ENCODE results near the gene CFL2. TPM values are rescaled to one million over a fixed set of nuclear protein-coding genes. Genes with fewer than 3 reads are reported as not detected.
A peak's percentile ranks its signal among the peaks of the same experiment; 100 is the strongest.

Gene CFL2
- polyA plus RNA-seq, 1 donor from 2014 or later: 9.3 TPM

DNA sequence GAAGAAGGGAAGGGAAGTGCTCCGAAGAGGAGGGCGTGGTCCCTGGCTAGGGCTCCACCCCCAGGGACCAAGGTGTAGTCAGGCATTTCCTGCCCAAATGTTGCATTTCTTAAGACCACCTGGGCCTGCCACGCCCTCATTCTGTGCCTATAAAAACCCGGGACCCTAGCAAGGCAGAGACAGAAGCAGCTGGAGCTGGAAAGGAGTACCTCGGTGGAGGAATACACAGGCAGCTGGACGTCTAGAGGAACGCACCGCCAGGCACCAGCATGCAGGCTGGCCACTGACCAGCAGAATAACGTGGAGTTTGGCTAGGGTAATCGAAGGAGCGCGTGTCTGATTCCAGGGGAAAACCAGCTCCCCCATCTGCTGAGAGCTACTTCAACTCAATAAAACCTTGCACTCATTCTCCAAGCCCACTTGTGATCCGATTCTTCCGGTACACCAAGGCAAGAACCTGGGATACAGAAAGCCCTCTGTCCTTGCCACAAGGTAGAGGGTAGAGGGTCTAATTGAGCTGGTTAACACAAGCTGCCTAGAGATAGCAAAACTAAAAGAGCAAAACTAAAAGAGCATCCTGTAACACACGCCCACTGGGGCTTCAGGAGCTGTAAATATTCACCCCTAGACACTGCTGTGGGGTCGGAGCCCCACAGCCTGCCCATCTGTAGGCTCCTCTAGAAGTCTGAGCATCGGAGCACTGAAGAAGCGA, 21.0 kb downstream of the CFL2 start:
- Mint-ChIP-seq H3K4me1 (peaks cover 4 to 7% (median 7%) of the 10 kb centered on the region in 3 donors), H3K36me3 (no peaks in the 10 kb centered on the region), H3K27me3 (peaks cover 7% of the 10 kb centered on the region), H3K9me3 (no peaks in the 10 kb centered on the region), H3K4me3 (peak overlapping the region in 3 of 4 donors; percentile 35 to 87 (median 80)), H3K27ac (peak overlapping the region in 1 of 3 donors; percentile 68)

DNA sequence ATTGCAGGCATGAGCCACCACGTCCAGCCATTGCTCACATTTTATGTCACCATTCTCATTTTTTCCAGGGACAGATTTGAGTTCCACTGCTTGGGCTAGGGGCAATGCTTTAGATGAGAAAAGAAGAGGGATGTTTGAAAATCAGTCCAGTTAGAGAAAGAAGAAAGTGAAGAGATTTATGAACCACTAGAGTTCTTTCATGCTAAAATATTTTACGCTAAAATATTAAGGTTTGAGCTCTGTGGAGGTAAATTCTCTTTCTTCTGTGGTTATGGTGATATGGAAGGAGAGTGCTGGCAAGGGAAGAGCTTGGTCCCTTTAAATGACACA, 21.5 kb downstream of the CFL2 start:
- peaks cover 4 to 7% (median 7%) of the 10 kb centered on the region in 3 donors for H3K4me1 Mint-ChIP-seq
- no peak overlapping the region for H3K27ac Mint-ChIP-seq
- H3K36me3 Mint-ChIP-seq: no peaks in the 10 kb centered on the region
- no peaks in the 10 kb centered on the region for H3K9me3 Mint-ChIP-seq
- H3K4me3 Mint-ChIP-seq: peak overlapping the region in 2 of 4 donors; percentile 80 to 87
- H3K27me3 Mint-ChIP-seq: peaks cover 7% of the 10 kb centered on the region

DNA sequence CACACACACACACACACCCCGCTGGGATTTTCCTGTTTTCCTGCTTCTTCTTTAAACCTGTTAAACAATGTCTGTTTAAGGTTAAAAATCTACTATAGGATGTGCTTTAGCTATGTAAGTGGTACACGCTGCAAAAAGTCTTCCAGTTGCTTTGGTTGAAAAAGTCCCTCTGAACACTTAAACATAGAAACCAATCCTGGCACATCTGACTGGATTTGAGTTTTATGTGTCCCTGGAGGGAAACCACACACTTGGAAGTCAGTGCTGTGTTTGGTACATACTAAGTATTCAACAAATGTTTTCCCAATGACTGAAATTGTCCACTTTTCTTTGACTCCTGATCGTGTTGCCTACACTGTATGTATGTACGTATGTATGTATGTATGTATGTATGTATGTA, 22.0 kb downstream of the CFL2 start:
- no peak overlapping the region for H3K4me3 Mint-ChIP-seq

DNA sequence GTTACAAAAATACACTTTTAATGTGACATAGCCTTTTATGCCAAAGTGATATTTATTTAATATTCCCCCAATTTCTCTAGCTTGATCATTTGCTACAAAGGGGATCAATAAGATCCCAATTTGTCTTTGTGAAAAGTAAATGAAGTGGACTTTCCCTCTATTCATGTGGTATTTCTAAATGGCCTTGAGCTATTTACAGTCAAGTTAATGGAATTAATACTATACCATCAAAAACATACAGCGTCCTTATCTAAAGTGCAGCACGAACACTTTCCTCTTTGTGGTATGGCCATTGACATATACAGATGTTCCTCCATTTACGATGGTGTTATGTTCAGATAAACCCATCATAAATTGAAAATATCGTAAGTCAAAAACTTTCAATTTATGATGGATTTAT, 23.2 kb downstream of the CFL2 start:
- H3K27me3 Mint-ChIP-seq: peaks cover 8% of the 10 kb centered on the region
- no peak overlapping the region for H3K27ac Mint-ChIP-seq
- H3K4me1 Mint-ChIP-seq: peaks cover 4 to 7% (median 7%) of the 10 kb centered on the region in 3 donors

More for the DNA sequence above, 22.0 kb downstream of the CFL2 start:
- peaks cover 4 to 7% (median 7%) of the 10 kb centered on the region in 3 donors for H3K4me1 Mint-ChIP-seq
- peaks cover 7% of the 10 kb centered on the region for H3K27me3 Mint-ChIP-seq
- no peak overlapping the region for H3K27ac Mint-ChIP-seq
- no peaks in the 10 kb centered on the region for H3K9me3 Mint-ChIP-seq
- H3K36me3 Mint-ChIP-seq: no peaks in the 10 kb centered on the region

DNA sequence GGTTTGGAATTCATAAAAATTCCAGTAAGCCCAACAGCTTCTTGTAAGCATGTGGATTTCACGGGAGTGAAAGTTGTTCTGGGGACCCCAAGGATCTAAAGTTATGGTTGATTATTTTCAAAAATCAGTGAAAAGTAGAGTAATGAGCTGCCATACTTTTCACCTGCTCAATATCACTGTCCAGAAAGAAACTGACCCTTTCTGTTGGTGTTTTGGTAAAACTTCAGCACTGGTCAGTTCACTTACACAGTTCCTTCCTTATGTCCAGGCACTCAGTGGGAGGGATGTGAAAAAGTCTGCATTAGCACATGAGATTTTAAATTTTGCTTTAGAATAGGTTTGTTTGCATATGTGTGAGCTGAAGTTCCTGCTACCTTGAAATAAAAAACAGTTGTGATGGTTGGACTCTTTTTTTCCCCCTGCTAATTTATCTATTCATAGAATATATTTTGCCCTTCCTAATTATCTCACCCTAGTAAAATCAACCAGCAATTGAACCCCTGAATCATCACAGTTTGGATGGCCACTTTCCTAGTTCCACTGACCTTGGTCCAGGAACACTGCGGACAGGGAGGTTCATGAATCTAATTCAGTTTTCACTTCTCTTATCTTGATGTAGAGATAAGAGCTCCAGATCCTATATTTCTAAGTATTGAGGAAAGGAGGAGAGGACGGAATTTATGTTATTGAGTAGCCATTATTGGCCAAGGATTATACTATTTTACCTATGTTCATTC, 25.8 kb downstream of the CFL2 start:
- Mint-ChIP-seq H3K27ac (no peak overlapping the region), H3K27me3 (peaks cover 10% of the 10 kb centered on the region), H3K4me1 (peaks cover 4 to 7% (median 7%) of the 10 kb centered on the region in 3 donors)

More for the DNA sequence above, 23.2 kb downstream of the CFL2 start:
- Mint-ChIP-seq H3K36me3 (no peaks in the 10 kb centered on the region), H3K4me3 (no peak overlapping the region), H3K9me3 (no peaks in the 10 kb centered on the region)

DNA sequence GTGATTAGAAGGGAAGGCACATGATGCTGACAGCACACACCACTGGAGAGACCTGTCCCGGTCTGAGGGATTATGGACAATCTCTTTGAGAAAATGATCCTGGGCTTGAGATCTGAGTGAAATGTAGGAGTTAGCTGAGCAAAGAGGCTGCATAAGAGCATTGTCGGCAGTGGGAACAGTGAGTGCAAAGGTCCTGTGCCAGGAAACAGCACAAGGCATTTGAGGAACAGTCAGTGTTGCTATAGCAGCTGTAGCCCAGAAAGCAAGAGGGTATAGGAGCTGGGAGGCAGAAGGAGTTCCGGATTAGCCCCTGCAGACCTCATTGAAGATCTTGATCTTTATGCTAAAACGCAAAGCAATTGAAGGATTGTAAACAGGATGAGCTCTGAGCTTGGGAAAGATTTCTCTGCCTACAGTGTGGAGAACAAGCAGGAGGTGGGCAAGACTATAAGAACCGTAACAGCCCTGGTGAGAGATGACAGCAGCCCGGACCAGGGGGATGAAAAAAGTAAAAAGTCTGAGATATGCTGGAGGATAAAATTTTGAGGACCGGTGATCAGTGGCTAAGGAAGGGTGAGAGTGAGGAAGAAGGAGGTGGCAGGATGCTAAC, 28.5 kb downstream of the CFL2 start:
- H3K27ac Mint-ChIP-seq: no peak overlapping the region
- H3K27me3 Mint-ChIP-seq: peaks cover 7% of the 10 kb centered on the region
- H3K36me3 Mint-ChIP-seq: no peaks in the 10 kb centered on the region
- no peaks in the 10 kb centered on the region for H3K4me1 Mint-ChIP-seq
- no peaks in the 10 kb centered on the region for H3K9me3 Mint-ChIP-seq
- no peak overlapping the region for H3K4me3 Mint-ChIP-seq

More for the DNA sequence above, 25.8 kb downstream of the CFL2 start:
- Mint-ChIP-seq H3K36me3 (no peaks in the 10 kb centered on the region), H3K4me3 (no peak overlapping the region), H3K9me3 (no peaks in the 10 kb centered on the region)

DNA sequence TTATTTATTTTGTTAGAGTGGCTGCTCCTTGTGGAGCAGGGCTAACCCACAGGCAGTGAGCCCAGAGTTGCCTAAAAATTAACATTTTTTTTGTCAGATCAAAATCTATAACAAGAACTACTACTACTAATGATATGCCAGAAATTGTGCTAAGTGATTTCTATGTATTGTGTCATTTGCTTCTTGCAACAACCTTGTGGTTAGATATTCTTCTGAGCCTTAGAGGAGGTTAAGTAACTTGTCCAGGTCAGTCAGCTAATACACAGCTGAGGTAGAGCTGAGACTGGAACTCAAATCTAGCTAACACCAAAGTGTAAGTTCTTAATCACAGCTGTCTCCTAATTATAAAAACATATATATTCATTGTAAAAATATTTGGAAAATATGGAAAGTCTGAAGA, 29.8 kb downstream of the CFL2 start:
- Mint-ChIP-seq H3K36me3 (no peaks in the 10 kb centered on the region), H3K4me1 (no peaks in the 10 kb centered on the region), H3K27ac (no peak overlapping the region), H3K27me3 (peaks cover 3% of the 10 kb centered on the region), H3K9me3 (no peaks in the 10 kb centered on the region), H3K4me3 (no peak overlapping the region)

DNA sequence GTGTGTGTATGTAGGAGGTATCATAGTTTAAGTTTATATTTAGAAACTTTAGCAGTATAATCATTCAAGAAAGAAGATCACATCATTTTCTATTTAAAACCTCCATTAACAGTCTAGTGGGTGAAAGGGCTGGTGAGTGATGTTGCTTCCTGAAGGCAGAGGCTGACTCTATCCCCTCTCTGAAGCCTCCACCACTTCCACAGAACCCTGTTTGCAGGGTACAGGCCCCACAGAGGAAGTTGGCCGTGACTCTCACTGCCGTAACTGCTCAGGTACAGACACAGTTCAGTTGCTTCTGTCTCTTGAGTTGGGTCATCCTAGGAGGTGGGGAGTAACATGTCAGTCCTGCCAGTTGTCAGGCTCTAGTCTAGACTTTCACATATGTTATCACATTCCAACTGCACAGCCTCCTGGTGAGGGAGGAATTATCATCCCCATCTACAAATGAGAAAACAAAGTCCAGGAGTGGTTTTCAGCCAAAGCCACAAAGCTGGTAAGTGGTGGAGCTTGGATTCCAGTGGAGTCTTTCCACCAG, 31.5 kb downstream of the CFL2 start:
- Mint-ChIP-seq H3K4me1 (no peaks in the 10 kb centered on the region), H3K4me3 (no peak overlapping the region), H3K27ac (no peak overlapping the region), H3K27me3 (peaks cover 3% of the 10 kb centered on the region), H3K9me3 (no peaks in the 10 kb centered on the region), H3K36me3 (no peaks in the 10 kb centered on the region)

DNA sequence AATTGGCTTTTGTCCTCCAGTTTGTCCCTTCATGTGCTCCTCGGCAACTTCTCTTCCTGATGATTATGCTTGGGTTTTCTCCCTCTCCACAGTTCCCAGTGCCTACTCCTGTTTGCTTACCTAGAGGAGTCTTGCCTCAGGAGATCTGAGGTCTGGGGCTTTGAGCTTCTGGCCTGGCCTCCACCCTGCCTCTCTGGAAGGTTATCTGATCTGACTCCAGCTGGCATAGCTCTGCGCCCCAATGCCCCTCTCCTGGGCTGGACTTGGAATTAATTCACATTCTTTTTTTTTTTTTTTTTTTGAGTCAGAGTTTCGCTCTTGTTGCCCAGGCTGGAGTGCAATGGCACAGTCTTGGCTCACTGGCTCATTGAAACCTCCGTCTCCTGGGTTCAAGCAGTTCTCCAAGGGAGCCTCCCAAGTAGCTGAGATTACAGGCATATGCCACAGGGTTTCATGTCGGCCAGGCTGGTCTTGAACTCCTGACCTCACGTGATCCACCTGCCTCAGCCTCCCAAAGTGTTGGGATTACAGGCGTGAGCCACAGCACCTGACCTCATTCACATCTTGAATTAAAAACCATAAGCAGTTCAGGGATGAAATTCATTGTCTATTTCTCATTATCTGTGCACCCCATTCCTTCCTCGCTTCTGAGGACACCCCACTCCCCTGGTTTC, 33.5 kb downstream of the CFL2 start:
- Mint-ChIP-seq H3K4me1 (no peaks in the 10 kb centered on the region), H3K9me3 (no peaks in the 10 kb centered on the region), H3K36me3 (no peaks in the 10 kb centered on the region), H3K4me3 (no peak overlapping the region), H3K27me3 (no peaks in the 10 kb centered on the region), H3K27ac (peak overlapping the region in 1 of 3 donors; percentile 11)

DNA sequence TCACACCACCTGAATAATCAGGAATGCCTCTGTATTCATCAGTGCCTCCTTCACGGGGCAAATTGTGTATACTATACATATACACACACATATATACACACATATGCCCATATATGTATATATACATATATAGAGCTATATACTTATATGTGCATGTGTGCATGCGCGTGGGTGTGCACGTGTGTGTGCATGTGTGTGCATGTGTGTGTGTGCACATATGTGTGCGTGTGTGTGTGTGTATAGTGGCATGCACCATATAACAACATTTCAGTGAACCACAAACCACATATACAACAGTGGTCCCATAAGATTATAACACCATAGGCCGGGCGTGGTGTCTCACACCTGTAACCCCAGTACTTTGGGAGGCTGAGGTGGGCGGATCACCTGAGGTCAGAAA, 35.7 kb downstream of the CFL2 start:
- Mint-ChIP-seq H3K27ac (no peak overlapping the region), H3K9me3 (no peaks in the 10 kb centered on the region), H3K27me3 (no peaks in the 10 kb centered on the region), H3K4me1 (no peaks in the 10 kb centered on the region), H3K36me3 (no peaks in the 10 kb centered on the region), H3K4me3 (no peak overlapping the region)

DNA sequence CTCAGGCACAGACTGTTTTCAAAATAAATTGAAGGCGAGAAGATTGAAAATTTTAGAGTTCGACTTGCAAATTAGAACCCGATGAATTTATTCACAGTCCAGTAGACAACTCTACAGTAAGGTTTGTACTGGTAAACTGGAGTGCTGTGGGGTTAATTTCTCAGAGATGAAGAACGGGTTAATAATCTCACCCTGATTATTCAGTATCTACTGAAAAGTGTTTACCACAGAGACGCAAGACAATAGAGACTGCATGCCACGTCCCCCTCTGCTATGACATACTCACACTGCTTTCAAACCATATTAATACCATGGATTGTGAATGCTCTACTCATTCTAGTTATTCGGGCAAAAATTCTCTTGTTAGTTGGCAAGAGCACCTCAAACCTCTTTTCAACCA, 36.1 kb downstream of the CFL2 start:
- H3K9me3 Mint-ChIP-seq: no peaks in the 10 kb centered on the region

DNA sequence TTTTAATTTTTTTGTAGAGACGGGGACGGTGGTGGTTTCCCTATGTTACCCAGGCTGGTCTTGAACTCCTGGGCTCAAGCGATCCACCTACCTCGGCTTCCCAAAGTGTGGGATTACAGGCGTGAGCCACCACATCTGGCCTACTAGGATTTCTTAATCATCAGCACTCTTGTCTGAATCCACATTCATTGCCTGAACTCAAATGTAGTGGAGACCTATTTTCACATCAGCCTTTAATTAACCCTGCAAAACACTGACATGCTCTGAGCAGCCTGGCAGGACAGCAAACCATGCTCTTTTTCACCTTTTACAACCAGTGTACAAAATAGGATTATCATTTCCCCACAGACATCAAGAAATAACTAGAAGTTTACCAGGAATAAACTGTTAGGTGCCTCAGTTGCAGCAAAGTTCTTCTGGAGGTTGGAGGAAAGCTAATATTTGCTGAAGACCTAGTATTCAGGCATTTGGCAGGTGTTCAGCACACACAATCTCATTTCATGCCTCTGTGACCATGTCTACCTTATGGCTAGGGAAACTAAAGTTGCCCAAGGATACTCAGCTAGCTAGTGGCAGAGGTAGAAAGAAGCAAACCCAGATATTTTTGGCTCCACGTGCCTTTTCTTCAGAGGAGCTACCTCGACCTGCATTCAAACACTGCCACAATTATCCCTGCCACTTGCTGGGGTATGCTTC, 37.7 kb downstream of the CFL2 start:
- Mint-ChIP-seq H3K9me3 (no peaks in the 10 kb centered on the region), H3K36me3 (no peaks in the 10 kb centered on the region), H3K4me1 (no peaks in the 10 kb centered on the region), H3K27ac (no peak overlapping the region), H3K27me3 (no peaks in the 10 kb centered on the region), H3K4me3 (no peak overlapping the region)

More for the DNA sequence above, 36.1 kb downstream of the CFL2 start:
- no peaks in the 10 kb centered on the region for H3K27me3 Mint-ChIP-seq
- H3K36me3 Mint-ChIP-seq: no peaks in the 10 kb centered on the region
- no peaks in the 10 kb centered on the region for H3K4me1 Mint-ChIP-seq
- H3K4me3 Mint-ChIP-seq: no peak overlapping the region
- H3K27ac Mint-ChIP-seq: no peak overlapping the region

DNA sequence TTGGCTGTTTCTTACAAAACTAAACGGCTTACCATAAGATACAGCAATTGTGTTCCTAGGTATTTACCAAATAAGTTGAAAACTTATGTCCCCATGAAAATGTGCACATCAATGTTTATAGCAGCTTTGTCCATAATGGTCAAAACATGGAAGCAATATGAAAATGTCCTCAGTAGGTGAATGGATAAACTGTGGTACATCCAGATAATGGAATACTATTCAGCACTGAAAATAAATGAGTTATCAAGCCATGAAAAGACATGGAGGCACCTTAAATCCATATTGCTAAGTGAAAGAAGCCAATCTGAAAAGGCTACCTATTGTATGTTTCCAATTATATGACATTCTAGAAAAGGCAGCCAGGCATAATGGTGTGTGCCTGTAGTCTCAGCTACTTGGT, 40.7 kb downstream of the CFL2 start:
- no peaks in the 10 kb centered on the region for H3K27me3 Mint-ChIP-seq
- no peaks in the 10 kb centered on the region for H3K4me1 Mint-ChIP-seq
- H3K9me3 Mint-ChIP-seq: no peaks in the 10 kb centered on the region
- no peak overlapping the region for H3K27ac Mint-ChIP-seq
- H3K36me3 Mint-ChIP-seq: no peaks in the 10 kb centered on the region
- no peak overlapping the region for H3K4me3 Mint-ChIP-seq

DNA sequence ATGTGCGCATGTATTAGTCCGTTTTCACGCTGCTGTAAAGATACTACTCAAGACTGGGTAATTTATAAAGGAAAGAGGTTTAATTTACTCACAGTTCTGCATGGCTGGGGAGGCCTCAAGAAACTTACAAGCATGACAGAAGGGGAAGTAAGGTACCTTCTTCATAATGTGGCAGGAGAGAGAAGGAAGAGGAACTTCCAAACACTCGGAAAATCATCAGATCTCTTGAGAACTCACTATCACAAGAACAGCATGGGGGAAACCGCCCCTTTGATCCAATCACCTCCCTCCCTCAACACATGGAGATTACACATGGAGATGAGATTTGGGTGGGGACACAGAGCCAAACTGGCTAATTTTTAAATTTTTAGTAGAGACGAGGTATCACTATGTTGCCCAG, 42.7 kb downstream of the CFL2 start:
- H3K27me3 Mint-ChIP-seq: no peaks in the 10 kb centered on the region
- H3K27ac Mint-ChIP-seq: no peak overlapping the region

More for the DNA sequence above, 42.7 kb downstream of the CFL2 start:
- H3K4me3 Mint-ChIP-seq: no peak overlapping the region
- no peaks in the 10 kb centered on the region for H3K9me3 Mint-ChIP-seq
- H3K36me3 Mint-ChIP-seq: no peaks in the 10 kb centered on the region
- H3K4me1 Mint-ChIP-seq: no peaks in the 10 kb centered on the region
